GM12891 (cell line): ENCODE data around the gene GRK6.

Experiments
- PAX5 ChIP-seq: IDR thresholded peaks from 2 replicates; pipeline ENCODE4 v1.6.1; 2011; ENCODE audit warnings: low read length, moderate library complexity, mild to moderate bottlenecking; ENCODE audit not compliant: insufficient read depth, severe bottlenecking
- POLR2A ChIP-seq: IDR thresholded peaks from 2 replicates; pipeline ENCODE4 v1.6.1; 2011; ENCODE audit warnings: low read depth, low read length, control low read depth
- POLR2AphosphoS5 ChIP-seq: IDR thresholded peaks from 2 replicates; pipeline ENCODE4 v1.6.1; 2011; ENCODE audit warnings: low read depth, low read length, control low read depth
- TAF1 ChIP-seq: IDR thresholded peaks from 2 replicates; pipeline ENCODE4 v1.6.1; 2011; ENCODE audit warnings: low read depth, low read length, control low read depth

DNA sequence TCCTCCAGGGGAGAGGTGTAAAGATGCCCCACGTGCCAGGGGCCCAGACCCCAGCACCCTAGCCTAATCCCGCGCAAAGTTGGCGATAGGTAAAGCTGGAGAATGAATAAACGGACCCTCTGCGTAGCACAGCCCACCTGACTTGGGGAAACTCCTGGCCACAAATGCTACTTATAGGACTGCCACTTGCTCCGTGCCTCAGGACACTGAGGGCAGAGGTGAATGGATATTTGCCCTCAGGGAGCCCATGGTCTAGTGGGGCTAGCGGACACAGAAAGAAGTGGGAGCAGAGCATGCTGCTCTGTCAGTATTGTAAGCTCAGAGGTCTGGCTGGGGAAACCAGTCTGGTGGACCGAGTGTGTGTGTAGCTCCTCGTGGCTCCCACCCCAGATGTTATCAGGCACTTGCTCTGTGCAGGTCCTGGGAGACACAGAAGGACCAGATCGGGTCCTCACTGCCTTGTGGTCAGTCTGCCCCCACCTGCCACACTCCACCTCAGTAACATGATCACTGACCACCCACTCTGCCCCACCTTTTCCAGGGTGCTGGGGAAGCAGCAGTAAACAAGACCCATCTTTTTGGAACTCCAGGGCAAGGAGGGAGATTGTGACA lies 841 bp downstream of the GRK6 start:
- peak; percentile 59; the same call in 1 of the 2 replicates for TF ChIP-seq POLR2A
- TF ChIP-seq POLR2AphosphoS5 = no peak
- 0 out of 2 replicates have a peak, but pooled peaks have one; percentile 13 for TF ChIP-seq TAF1
- no peak for TF ChIP-seq PAX5
